Gastroesophageal sphincter (tissue), 4 donors: ENCODE measurements around the gene AXL. TPM values are rescaled to one million over a fixed set of nuclear protein-coding genes. Genes with fewer than 3 reads are reported as not detected.

ENCODE experiments used
- ATAC-seq: fragments of 150-250 bp; one replicate; pipeline ENCODE4 v1.9.1; 2016; ENCODE audit warnings: mild to moderate bottlenecking, moderate library complexity
- H3K27ac ChIP-seq, 4 donors: fragments of 200-600 bp; sonication (generic) in 3 of 4; 1 replicate in 3 of 4; 2 replicates in 1 of 4; pipeline ENCODE4 v1.5.1; 2016 to 2019
- H3K27me3 ChIP-seq: fragments of 200-600 bp; sonication (generic); one replicate; pipeline ENCODE4 v1.5.1; 2019
- H3K36me3 ChIP-seq, 2 donors: fragments of 200-600 bp; sonication (generic); one replicate each; pipeline ENCODE4 v1.5.1; 2019; ENCODE audit warnings: control low read depth in 1 of 2
- H3K4me1 ChIP-seq, 3 donors: fragments of 200-600 bp; sonication (generic); 1 replicate in 2 of 3; 2 replicates in 1 of 3; pipeline ENCODE4 v1.5.1; 2016 to 2019; ENCODE audit warnings: control low read depth in 2 of 3
- H3K4me3 ChIP-seq, 2 donors: fragments of 200-600 bp; sonication (generic); one replicate each; pipeline ENCODE4 v1.5.1; 2019; ENCODE audit warnings: mild to moderate bottlenecking in 1 of 2, moderate library complexity in 1 of 2
- H3K9me3 ChIP-seq, 3 donors: fragments of 200-600 bp; sonication (generic); one replicate each; pipeline ENCODE4 v1.5.1; 2017 to 2019; ENCODE audit warnings: control low read depth in 2 of 3
- EP300 ChIP-seq: sonication (generic); formaldehyde crosslinking; IDR thresholded peaks from one replicate; pipeline ENCODE4 v1.6.1; 2017; ENCODE audit warnings: antibody characterized with exemption, mild to moderate bottlenecking
- POLR2A ChIP-seq, 2 donors: fragments of 450-650 bp; IDR thresholded peaks; one replicate each; pipeline ENCODE4 v1.6.1; 2017; ENCODE audit warnings: antibody characterized with exemption in 2 of 2, mild to moderate bottlenecking in 2 of 2, moderate library complexity in 1 of 2
- POLR2AphosphoS5 ChIP-seq: sonication (generic); formaldehyde crosslinking; IDR thresholded peaks from one replicate; pipeline ENCODE4 v1.6.1; 2017; ENCODE audit warnings: antibody characterized with exemption
- WGBS, 2 donors: methylation state at CpG; one replicate each; pipeline ENCODE4 v1.1.5; 2018; ENCODE audit warnings: low coverage in 1 of 2; 5-methylcytosine and 5-hydroxymethylcytosine counted together
- total RNA-seq, 4 donors: library from RNA; depleted of rRNA; stranded (reverse); fragments of >200 nt; gene quantifications; one replicate each; pipeline ENCODE4 v1.1.0, GENCODE V29; 2016
- TF ChIP-seq, protein P1 (sequence below), 4 experiments: fragments of 200-600 bp in 2 of 4; fragments of 450-650 bp in 2 of 4; sonication (generic) in 1 of 4; IDR thresholded peaks; one replicate each; pipeline ENCODE4 v1.5.1; 2017 to 2019; ENCODE audit warnings: antibody characterized with exemption in 4 of 4, mild to moderate bottlenecking in 2 of 4, moderate library complexity in 2 of 4

The AXL gene
- total RNA-seq, 4 donors from 2014 or later = 129 to 232 (median 166) TPM

DNA sequence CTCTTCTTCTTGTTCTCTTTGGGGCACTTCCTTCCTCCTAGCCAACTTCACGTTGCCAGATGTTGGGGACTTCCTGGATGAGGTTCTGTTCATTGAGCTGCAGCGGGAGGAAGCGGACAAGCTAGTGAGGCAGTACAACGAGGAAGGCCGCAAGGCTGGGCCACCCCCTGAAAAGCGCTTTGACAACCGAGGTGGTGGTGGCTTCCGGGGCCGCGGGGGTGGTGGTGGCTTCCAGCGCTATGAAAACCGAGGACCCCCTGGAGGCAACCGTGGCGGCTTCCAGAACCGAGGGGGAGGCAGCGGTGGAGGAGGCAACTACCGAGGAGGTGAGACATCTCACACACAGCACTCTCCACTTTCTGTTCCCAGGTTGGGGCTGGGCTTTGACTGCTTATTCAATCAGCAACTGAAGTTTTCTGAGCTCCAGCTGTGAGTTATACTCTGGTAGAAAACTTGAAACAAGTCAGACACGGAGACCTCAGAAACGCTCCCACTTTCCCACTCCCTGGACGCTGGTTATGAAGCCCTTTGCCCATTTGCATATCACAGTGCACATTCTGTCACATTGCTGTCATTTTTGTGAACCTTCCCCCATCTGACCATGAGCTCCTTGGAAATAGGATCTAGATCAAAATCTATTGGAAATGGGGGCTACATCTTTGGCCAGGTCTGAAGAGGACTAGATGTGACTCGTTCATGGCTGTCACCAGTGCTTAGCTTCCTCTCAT is 83.8 kb downstream of the AXL start:
- Histone ChIP-seq H3K4me3 (peak overlapping the region in 1 of 2 donors; percentile 14), H3K27me3 (no peaks in the 10 kb centered on the region), H3K9me3 (no peaks in the 10 kb centered on the region), H3K4me1 (peaks cover 0 to 58% (median 31%) of the 10 kb centered on the region in 3 donors), H3K27ac (peak overlapping the region in 2 of 4 donors; percentile 47 to 61), H3K36me3 (peaks cover 0 to 79% of the 10 kb centered on the region in 2 donors)
- no peak for ATAC-seq
- 73 to 81% methylated on average over 4 of the region's 21 CpGs for WGBS, 2 donors
- TF ChIP-seq, protein P1, sequence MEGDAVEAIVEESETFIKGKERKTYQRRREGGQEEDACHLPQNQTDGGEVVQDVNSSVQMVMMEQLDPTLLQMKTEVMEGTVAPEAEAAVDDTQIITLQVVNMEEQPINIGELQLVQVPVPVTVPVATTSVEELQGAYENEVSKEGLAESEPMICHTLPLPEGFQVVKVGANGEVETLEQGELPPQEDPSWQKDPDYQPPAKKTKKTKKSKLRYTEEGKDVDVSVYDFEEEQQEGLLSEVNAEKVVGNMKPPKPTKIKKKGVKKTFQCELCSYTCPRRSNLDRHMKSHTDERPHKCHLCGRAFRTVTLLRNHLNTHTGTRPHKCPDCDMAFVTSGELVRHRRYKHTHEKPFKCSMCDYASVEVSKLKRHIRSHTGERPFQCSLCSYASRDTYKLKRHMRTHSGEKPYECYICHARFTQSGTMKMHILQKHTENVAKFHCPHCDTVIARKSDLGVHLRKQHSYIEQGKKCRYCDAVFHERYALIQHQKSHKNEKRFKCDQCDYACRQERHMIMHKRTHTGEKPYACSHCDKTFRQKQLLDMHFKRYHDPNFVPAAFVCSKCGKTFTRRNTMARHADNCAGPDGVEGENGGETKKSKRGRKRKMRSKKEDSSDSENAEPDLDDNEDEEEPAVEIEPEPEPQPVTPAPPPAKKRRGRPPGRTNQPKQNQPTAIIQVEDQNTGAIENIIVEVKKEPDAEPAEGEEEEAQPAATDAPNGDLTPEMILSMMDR (IDR thresholded peaks at IDR 0.05) = no peak
- no peak for TF ChIP-seq POLR2AphosphoS5
- TF ChIP-seq POLR2A (IDR thresholded peaks at IDR 0.05) = no peak
- TF ChIP-seq EP300 = no peak

DNA sequence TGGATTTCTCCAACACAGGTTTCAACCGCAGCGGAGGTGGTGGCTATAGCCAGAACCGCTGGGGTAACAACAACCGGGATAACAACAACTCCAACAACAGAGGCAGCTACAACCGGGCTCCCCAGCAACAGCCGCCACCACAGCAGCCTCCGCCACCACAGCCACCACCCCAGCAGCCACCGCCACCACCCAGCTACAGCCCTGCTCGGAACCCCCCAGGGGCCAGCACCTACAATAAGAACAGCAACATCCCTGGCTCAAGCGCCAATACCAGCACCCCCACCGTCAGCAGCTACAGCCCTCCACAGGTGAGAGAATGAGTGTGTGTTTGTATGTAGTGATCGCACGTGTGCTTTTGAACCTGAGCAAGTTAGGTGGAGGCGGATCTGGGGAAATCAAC is 84.9 kb downstream of the AXL start:
- H3K27me3 ChIP-seq = no peaks in the 10 kb centered on the region
- H3K27ac ChIP-seq = peak overlapping the region in 2 of 4 donors; percentile 39 to 58
- peaks cover 0 to 82% of the 10 kb centered on the region in 2 donors for H3K36me3 ChIP-seq
- peak overlapping the region in 1 of 2 donors; percentile 4 for H3K4me3 ChIP-seq
- 79 to 89% methylated on average over 5 to 9 of the region's 14 CpGs for WGBS, 2 donors
- peaks cover 2 to 58% (median 30%) of the 10 kb centered on the region in 3 donors for H3K4me1 ChIP-seq
- TF ChIP-seq, protein P1 (IDR thresholded peaks at IDR 0.05) = no peak
- no peak for TF ChIP-seq EP300
- TF ChIP-seq POLR2A (IDR thresholded peaks at IDR 0.05) = no peak
- no peak for TF ChIP-seq POLR2AphosphoS5
- no peaks in the 10 kb centered on the region for H3K9me3 ChIP-seq
- no peak for ATAC-seq

DNA sequence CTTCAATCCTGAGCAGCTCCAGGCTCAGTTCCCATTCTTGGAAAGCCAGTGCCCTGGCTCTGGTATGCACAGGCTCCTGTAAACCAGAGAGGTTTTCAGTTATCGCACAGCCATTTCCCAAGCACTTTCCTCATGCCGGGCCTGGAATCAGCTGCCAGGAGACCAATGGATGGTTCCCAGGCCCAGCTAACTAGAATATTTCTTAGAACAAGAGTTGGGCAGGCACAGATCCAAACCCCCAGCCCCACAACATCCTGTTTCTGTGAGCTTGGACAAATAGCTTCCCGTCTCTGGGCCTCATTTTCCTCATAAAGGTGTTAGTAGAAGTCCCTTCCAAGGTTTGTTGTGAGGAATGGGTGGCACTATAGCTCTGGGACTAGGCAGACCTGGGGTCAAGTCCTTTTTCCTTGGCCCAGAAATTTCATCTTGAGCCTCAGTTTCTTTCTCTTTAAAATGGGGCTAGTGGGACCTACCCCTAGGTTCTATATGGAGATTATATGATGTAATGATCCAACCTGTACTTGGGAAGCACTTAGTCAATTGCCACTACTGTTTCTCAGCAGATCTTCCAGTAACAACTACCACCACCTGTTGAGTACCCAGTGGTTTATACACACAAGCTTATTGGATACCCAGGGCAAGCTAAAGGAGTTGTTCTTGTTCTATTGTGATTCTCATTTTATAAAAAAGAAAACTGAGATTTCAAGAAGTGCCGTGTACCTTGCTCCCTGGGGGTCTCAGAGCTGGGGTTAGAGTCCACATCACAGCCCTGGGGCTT is 85.9 kb downstream of the AXL start:
- Histone ChIP-seq H3K27ac (peak overlapping the region in 3 of 4 donors; percentile 24 to 58 (median 39)), H3K9me3 (no peaks in the 10 kb centered on the region), H3K27me3 (no peaks in the 10 kb centered on the region), H3K4me1 (peaks cover 2 to 54% (median 23%) of the 10 kb centered on the region in 3 donors), H3K36me3 (peaks cover 0 to 81% of the 10 kb centered on the region in 2 donors), H3K4me3 (peak overlapping the region in 1 of 2 donors; percentile 4)
- WGBS, 2 donors = 59 to 92% methylated on average over 2 of the region's 4 CpGs
- no peak for ATAC-seq
- TF ChIP-seq, protein P1 (IDR thresholded peaks at IDR 0.05) = no peak
- TF ChIP-seq EP300 (no peak), POLR2AphosphoS5 (no peak), POLR2A (IDR thresholded peaks at IDR 0.05) (no peak)

DNA sequence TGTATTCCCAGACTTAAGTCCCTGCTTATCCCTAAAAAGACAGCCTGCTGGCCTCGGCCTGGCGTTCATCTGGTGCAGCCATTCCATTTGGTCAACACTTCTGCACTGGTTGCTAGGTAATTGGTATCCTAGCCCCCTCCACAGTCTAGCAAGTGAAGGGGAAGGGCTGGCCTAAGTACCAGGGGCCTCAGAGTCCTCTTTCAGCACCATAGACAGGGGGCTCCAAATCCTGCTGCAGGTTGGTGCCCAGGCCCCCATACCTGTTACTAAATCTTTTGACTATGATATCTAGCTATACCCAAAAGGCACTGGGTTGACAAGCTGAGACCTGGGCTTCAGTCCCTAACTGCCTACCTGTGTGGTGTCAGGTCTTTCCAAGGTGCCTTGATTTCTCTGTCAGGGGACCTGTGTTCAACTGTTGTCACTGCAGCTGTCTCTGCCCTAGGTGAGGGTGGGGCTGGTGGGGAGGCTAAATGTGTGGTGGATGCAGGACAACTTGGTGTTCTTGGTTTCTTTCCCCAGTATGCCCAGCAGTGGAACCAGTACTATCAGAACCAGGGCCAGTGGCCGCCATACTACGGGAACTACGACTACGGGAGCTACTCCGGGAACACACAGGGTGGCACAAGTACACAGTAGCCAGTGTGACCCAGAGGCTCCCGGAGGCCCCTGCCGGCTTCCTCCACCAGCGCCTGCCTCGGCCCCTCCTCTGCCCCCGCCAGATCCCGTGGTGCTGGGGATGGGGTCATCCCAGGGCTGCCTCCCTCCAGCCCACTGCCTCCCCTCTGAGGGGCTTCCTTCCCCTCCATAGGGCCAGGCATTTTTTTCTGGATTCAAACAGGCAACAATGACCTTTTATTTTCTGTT is 87.1 kb downstream of the AXL start:
- WGBS, 2 donors = 46 to 64% methylated on average over 4 to 6 of the region's 13 CpGs

More for the DNA sequence above, 87.1 kb downstream of the AXL start:
- Histone ChIP-seq H3K27me3 (no peaks in the 10 kb centered on the region), H3K4me1 (peaks cover 2 to 50% (median 19%) of the 10 kb centered on the region in 3 donors), H3K4me3 (no peak overlapping the region), H3K36me3 (peaks cover 0 to 69% of the 10 kb centered on the region in 2 donors), H3K9me3 (no peaks in the 10 kb centered on the region), H3K27ac (peak overlapping the region in 3 of 4 donors; percentile 13 to 95 (median 58))
- no peak for ATAC-seq
- TF ChIP-seq POLR2A (IDR thresholded peaks at IDR 0.05) = no peak
- no peak for TF ChIP-seq EP300
- TF ChIP-seq, protein P1 (IDR thresholded peaks at IDR 0.05) = no peak
- TF ChIP-seq POLR2AphosphoS5 = no peak
